ENCODE data around the gene ZFHX3. TPM values are rescaled to one million over a fixed set of nuclear protein-coding genes. Genes with fewer than 3 reads are reported as not detected.

The ZFHX3 gene
- total and polyA plus RNA-seq, 4 donors: 1.5 to 5.9 (median 3.0) TPM

- peak in 1 of 2 donors; percentile 13 for TF ChIP-seq GABPA (IDR thresholded peaks at IDR 0.05 in 1 of 2, conservative IDR thresholded peaks at IDR 0.05 in 1 of 2)
These were observed 73.7 kb downstream of the ZFHX3 start (continued) for GRCh38 chr16:72974142-72974769.

- Histone ChIP-seq H3K36me3 (ENCODE audit: control insufficient read depth in 4 of 4, insufficient read depth in 3 of 4, low read depth in 1 of 4, low read length in 3 of 4) (no peaks in the 10 kb centered on the region), H3K9ac (ENCODE audit: low read depth in 1 of 2, low read length in 2 of 2) (no peak overlapping the region), H3K9me3 (ENCODE audit: control insufficient read depth in 4 of 4, low read length in 3 of 4) (no peaks in the 10 kb centered on the region), H3K27ac (ENCODE audit: low read depth in 1 of 2, low read length in 2 of 2) (no peak overlapping the region), H3K4me3 (ENCODE audit: low read depth in 1 of 3, low read length in 3 of 3) (no peak overlapping the region), H3K27me3 (ENCODE audit: control insufficient read depth in 4 of 4, insufficient read depth in 4 of 4, low read length in 3 of 4) (no peaks in the 10 kb centered on the region), H3K4me1 (ENCODE audit: control insufficient read depth in 4 of 4, insufficient read depth in 4 of 4, low read length in 3 of 4) (peaks cover 17 to 41% (median 28%) of the 10 kb centered on the region in 4 donors)
- no peak for DNase-seq (ENCODE audit: low spot score)
- WGBS: 96% methylated on average over 7 of the region's 7 CpGs
- TF ChIP-seq JUND (IDR thresholded peaks at IDR 0.05): no peak
- TF ChIP-seq FOXA2 (IDR thresholded peaks at IDR 0.05): no peak
- no peak for TF ChIP-seq ZBTB33 (IDR thresholded peaks at IDR 0.05)
- TF ChIP-seq EGR1 (IDR thresholded peaks at IDR 0.05; ENCODE audit: low read depth in 2 of 2): no peak
- no peak for TF ChIP-seq HNF4G (IDR thresholded peaks at IDR 0.05)
- no peak for TF ChIP-seq SP1 (IDR thresholded peaks at IDR 0.05)
- TF ChIP-seq FOXA1 (IDR thresholded peaks at IDR 0.05): no peak
- TF ChIP-seq MAX (IDR thresholded peaks at IDR 0.05): no peak
- no peak for TF ChIP-seq GABPA (IDR thresholded peaks at IDR 0.05 in 1 of 2, conservative IDR thresholded peaks at IDR 0.05 in 1 of 2)
- no peak for TF ChIP-seq TAF1 (conservative IDR thresholded peaks at IDR 0.05)
- no peak for TF ChIP-seq YY1 (IDR thresholded peaks at IDR 0.05)
These were observed 74.9 kb downstream of the ZFHX3 start for GRCh38 chr16:72972878-72973571.

GRCh38 chr16:72971370-72971769 lies 76.6 kb downstream of the ZFHX3 start:
- Histone ChIP-seq H3K27me3 (ENCODE audit: control insufficient read depth in 4 of 4, insufficient read depth in 4 of 4, low read length in 3 of 4) (no peaks in the 10 kb centered on the region), H3K36me3 (ENCODE audit: control insufficient read depth in 4 of 4, insufficient read depth in 3 of 4, low read depth in 1 of 4, low read length in 3 of 4) (no peaks in the 10 kb centered on the region), H3K9me3 (ENCODE audit: control insufficient read depth in 4 of 4, low read length in 3 of 4) (no peaks in the 10 kb centered on the region), H3K27ac (ENCODE audit: low read depth in 1 of 2, low read length in 2 of 2) (no peak overlapping the region), H3K4me3 (ENCODE audit: low read depth in 1 of 3, low read length in 3 of 3) (no peak overlapping the region), H3K4me1 (ENCODE audit: control insufficient read depth in 4 of 4, insufficient read depth in 4 of 4, low read length in 3 of 4) (peaks cover 6 to 30% (median 21%) of the 10 kb centered on the region in 4 donors), H3K9ac (ENCODE audit: low read depth in 1 of 2, low read length in 2 of 2) (no peak overlapping the region)
- 93% methylated on average over 5 of the region's 5 CpGs for WGBS
- no peak for DNase-seq (ENCODE audit: low spot score)
- TF ChIP-seq MAX (IDR thresholded peaks at IDR 0.05): no peak
- no peak for TF ChIP-seq HNF4G (IDR thresholded peaks at IDR 0.05)
- no peak for TF ChIP-seq YY1 (IDR thresholded peaks at IDR 0.05)
- no peak for TF ChIP-seq FOXA2 (IDR thresholded peaks at IDR 0.05)
- TF ChIP-seq FOXA1 (IDR thresholded peaks at IDR 0.05): no peak
- no peak for TF ChIP-seq JUND (IDR thresholded peaks at IDR 0.05)
- TF ChIP-seq RXRA (IDR thresholded peaks at IDR 0.05): no peak
- no peak for TF ChIP-seq HNF4A (conservative IDR thresholded peaks at IDR 0.05)
- no peak for TF ChIP-seq ZBTB33 (IDR thresholded peaks at IDR 0.05)
- TF ChIP-seq TAF1 (conservative IDR thresholded peaks at IDR 0.05): no peak
- TF ChIP-seq CTCF (IDR thresholded peaks at IDR 0.05; ENCODE audit: low read depth, low read length, missing input control): no peak
- TF ChIP-seq GABPA (IDR thresholded peaks at IDR 0.05 in 1 of 2, conservative IDR thresholded peaks at IDR 0.05 in 1 of 2): no peak
- no peak for TF ChIP-seq NR2F2 (IDR thresholded peaks at IDR 0.05)
- TF ChIP-seq RAD21 (IDR thresholded peaks at IDR 0.05): no peak
- TF ChIP-seq ATF3 (IDR thresholded peaks at IDR 0.05): no peak
- no peak for TF ChIP-seq EGR1 (IDR thresholded peaks at IDR 0.05; ENCODE audit: low read depth in 2 of 2)
- no peak for TF ChIP-seq SP1 (IDR thresholded peaks at IDR 0.05)

All from liver (tissue), 9 donors.